HG02970 (cell line): Measurements from ENCODE around the gene CENPM.

Source experiments
- ATAC-seq: cut with Tn5 transposase; IDR thresholded peaks from one replicate; pipeline ENCODE4 v1.9.1; 2021; ENCODE audit warnings: mild to moderate bottlenecking, moderate library complexity, moderate number of reproducible peaks; ENCODE audit not compliant: unreplicated experiment, low FRiP score

CENPM gene

DNA sequence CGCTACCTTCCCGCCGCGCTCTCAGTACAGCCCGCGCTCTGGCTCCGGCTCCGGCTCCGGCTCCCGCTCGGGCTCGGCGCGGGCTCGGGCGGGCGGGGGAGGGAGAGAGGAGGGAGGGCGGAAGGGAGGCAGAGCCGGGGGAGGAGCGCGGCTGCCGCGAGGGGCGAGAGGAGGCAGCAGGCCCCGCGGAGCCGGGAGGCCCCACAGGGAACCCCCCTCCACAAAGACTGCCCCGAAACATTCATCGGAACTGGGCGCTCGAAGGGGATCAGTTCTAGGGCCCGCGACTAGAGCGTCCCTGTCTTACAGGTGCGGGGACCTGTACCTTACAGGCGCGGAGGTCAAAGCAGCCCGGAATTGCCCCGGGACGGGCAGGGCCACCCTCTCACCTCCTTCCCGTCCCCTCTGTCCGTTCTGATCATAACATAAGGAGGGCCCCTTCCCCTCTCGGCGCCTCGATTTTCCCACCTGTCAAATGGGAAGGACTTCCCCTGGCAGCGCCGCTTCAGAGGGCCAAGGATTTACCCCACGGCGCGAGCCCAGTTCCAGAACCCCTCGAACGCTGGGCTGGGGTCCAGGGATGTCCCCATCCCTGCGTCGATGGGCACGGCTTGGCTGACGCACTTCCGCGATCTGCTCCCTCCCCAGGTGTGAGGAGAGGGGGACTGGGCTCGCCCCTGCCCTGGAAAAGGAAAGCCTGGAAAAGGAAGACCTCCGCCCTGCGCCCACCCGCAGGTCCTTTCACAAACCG, 31.7 kb downstream of the CENPM start, which contains the start of gene SHISA8:
Gene SHISA8 (minus strand): TSS at position 40 of the 751 bp plus-strand sequence. CDS start 407 bp downstream, outside the sequence.
- ATAC-seq, result no peak

DNA sequence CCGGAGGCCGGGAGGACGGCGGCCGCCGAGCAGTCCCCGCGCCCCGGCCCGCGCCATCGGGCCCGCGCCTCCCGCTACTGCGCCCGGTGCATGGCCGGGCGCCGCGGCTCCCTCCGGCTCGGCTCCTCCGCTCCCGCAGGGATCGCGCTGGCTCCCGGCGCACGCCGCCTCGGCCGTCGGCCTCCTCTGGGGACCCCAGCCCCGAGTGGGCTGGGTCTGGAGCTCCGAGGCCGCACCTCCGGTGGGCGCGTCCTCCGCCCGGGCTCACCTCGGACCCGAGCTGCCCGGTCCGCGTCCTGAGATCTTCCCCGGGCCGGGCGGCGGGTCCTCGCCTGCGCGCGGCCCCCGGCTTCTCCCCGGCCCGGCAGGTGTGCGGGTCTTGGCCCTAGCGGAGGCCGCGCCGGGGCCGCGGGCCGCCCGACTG, 32.3 kb downstream of the CENPM start:
- no peak for ATAC-seq

DNA sequence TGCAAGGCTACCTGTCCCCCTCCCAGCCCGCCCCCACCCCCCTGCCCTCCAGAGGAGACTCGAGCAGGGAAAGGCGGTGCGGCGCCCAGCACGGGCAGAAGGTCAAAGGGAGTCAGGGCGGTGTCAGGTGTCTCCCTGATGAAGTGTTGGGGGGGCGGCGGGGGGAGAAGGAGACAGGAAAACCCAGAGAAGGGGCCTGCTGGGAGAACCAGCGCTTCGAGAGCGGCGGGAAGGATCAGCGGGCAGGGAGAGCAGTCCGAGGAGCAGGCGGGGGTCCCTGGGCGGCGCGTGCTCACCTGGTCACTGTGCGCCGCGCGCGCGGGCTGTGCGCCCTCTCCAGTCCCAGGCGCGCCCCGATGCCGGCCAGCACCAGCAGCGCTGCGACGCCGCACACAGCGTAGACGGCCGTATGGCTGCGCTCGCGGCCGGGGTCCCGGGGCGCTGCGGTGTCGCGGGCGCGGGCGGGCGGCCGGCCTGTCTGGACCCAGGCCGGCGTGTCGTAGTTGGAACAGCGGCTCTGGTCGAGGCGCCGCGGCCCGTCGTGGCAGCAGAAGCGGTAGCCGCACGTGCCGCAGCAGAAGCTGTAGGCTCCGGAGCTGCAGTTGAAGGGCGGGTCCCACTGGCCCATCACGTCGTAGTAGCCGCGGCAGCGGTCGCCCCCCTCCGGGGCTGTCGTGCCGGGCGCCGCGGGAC, 33.0 kb downstream of the CENPM start:
- ATAC-seq, result no peak

DNA sequence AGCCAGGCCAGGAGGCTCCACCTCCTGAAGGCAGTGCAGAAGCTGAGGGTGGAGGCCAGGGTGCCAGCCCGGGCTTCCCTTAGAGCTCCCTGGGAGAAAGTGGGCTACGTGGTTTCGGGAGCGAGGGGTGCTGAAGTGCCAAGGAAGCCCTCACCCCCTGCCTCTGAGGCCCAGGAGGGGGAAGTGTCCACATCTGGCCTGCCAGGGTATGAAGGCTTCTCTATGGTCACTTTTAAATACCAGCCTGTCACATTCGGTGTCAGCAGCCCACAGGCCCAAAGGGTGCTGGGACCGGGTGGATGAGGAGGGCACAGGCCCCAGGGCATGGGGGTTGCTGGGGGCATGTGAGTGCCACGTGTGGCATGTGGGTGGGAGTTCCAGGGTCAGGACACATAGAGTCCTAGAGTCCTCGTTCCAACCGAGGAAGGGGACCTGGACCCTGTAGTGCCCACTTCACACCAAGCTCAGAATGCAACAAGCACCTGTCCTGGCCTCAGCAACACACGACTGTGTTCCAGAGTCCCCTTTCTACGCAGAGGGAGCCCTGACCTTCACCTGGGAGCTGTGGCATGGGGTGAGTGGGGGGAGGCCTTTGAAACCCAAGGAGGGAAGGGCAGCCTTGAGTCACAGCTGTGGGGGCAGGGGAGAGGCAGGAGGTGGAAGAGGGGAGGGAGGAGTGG, 33.8 kb downstream of the CENPM start:
- no peak for ATAC-seq

DNA sequence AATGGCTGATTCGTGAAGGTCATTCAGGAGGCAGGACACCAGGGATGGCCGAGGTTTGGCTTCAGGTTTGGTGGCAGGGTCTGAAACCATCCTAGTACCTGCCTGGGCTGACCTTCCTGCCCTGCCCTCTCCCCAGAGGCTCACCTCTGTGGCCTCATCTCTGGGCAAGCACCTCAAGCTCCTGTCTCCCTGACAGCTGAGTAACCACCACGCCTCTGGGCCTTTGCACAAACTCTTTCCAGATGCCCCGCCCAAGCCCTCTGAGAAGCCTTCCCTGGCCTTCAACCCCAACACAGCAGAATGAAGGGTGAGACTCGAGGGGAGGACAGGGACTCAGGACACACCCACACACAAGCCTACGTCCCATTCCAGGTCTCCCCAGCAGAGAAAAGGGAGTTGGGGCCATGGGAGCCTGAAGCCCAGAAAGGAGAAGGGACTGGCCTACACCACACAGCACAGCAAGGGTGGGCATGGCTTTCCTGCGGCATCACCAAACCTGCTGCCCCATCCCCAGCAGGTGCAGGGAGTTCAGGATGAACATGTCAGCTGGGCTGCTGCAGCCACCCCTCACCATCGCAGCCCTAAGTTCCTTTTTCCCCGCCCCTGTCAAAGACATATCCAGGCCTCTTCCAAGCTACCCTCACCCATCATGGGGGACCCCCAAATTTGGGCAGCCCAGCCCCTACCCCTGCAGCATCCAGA, 34.5 kb downstream of the CENPM start:
- no peak for ATAC-seq

DNA sequence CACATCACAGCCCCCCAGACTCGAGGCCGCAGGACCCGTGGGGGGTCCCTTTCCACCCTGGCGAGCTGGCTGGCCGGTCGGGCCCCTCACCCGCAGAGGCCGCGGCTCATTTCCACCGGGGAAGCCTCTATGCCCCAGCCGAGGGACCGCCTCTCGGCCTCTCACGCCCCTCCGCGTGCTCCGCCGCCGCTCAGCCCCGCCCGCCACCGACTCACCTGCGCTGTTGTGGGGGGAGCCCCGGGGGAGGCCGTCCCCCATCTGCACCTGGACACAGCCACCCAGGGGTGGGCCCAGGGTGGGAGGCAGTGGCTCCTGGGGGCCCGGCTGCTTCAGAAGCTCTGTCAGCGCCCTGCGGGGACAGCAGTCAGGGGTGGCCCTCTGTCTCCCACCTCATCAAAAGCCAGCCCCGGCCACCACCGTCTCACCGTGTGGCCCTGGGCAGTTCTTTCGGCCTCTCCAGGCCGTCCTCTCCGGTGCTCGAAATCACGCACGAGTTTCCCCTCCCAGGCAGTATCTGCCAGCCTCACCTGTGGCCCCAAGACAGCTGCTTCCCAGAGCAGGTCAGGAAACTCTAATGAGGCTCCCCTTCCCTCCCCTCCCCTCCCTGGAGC, 35.8 kb downstream of the CENPM start:
- no peak for ATAC-seq

DNA sequence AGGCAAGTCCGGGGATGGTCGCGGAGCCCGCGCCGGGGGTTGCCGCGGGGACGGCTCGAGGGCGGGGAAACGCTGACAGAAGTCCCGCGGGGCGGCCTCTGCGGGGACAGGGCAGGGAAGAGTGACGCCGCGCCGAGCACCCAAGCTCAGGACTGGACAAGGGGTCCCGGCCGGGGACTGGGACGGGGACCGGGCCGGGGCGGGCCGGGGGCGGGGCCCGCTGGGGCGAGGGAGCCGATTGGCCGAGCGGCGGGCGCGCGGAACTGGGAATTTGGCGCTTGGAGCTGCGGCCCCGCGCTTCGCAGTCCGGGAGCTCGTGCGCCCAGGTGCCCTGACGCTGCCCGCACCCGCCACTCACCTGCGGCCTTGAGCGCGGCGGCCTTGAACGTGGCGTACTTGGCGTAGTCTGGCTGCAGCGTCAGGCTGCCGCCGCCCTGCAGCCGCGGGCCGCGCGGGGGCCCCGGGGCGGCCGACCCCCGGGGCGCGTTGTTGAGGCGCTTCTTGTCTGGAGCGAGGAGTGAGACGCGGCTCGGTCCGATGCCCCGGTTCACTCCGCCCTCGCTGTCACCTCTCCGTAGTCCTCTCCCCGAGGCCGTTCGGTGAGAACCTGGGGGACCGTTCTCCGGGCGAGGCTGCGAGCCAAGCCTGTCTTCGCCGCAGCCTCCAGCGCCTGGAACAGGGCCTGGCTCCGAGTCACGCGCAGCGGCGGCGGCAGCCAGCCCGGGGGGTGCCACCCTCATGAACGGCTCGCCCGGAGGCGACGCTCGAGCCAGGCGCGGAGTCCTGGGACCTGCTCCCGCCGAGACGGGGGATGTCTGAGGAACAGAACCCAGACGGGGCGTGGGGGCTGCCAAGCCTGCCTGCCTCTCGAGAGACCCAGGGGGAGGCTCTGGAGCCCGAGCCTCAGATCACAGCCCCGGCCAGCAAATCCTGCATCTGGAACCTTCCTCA, 36.6 kb downstream of the CENPM start:
- ATAC-seq, result no peak

DNA sequence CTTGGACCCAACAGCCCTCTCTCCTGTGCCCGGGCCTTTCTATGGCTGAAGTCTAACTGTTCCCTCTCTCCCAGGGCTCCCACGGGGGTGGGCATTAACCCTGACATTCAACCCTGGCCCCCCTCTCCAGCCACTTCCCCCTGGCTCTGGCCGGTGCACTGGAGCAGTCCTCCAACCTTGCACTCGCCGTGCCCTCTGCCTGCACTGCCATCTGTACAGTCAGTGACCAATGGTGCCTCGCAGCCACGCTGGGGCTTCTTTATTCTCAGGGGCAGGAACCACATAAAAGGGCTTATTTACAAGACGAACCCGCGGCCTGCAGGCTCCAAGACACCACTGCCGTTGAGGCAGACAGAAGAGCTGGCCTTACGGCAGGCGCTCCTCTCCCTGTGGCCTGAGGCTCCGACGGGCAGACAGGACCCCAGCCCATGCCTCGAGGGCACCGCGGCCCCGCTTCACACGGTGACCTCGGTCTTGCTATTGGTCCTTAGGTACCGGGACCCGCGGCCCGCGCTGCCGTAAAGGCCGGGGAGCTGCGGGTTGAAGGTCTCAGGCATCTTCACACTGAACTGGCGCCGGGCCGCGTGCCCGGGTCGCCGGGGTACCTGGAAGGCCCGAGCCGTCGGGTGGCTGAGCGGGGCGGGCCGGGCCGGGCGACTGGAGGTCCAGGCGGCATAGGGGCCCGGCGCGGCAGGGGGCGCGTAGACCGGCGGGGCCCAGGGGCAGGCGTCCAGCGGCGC, 37.5 kb downstream of the CENPM start:
- ATAC-seq, result no peak

DNA sequence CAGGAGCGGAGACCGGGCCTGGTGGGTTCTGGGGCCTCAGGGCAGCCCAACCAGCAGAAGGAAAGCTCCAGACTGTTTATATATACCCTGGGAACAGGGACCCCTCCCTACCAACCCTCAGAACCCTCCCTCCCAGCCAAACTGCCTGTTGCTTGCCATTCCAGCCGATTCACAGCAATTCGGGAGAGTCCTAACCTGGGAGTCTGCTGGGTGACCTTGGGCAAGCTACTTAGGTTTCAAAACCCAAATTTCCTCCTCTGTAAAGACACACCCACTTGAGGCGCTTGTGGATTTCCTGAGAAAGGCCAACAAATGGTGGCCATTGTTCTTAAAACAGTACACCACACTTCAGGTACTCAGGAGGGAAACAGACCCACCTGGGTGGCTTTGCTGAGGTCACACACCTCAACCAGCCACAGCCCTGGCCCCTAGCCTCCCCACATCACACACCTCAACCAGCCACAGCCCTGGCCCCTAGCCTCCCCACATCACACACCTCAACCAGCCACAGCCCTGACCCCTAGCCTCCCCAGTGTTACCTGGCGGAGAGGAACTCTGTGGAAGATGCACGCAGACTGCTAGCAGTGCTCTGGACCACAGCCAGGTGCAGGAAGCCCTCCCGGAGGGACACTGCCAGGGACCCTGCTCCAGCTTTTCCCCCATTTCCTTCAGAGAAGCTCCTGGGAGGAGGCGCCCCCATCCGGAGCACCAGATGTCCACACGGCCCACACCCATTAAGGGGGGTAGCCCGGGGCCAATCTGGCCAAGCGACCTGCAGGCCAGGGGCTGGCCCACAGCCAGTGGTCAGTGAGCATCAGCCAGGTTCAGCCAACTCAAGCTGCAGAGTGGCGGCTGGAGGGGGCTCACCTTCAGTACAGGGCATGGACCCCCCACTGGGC, 38.3 kb downstream of the CENPM start:
- ATAC-seq, result no peak

DNA sequence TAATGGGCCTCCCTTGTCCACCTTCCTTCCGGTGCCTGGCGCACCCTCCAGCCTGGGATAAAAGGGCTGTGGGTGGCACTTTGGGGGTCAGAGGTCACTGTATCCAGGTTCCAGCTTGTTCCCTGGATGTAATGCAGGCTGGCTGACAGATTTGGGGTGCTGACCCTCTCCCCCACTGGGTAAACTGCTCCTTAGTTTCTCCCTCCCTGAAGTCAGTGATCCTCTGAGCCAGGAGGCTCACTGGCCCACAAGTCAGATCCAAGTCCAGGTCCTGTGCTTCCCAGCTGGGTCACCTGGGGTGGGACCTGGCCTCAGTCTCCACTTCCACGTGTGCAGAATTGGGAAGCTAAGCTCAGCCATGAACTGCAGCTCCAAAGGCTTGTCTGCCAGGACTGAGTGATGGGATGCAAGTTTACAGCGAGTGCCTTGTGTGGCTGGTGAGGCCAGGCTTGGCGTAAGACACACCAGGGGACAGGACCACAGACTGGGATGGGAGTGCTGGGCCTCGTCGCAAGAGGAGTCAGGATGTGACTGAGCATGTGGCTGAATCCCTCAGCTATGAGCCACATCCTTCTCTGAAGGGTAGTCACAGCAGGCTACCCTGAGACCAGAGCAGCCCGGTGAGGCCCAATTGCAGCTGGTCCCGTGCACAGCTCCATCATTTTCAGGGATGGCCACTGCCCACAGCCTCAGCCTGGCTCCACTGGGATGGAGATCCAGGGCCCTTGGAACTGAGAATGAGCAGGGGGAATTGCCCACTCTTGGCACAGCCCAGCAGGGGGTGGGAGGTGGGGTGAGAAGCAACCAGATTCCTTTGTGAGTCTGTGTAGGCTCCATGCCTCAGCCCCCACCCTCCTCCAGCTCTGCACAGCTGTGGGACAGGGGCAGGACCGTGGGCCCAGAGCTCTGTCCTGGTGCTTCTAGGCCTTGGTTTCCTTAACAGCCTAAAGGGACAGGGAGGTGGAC, 39.2 kb downstream of the CENPM start:
- ATAC-seq, result no peak

DNA sequence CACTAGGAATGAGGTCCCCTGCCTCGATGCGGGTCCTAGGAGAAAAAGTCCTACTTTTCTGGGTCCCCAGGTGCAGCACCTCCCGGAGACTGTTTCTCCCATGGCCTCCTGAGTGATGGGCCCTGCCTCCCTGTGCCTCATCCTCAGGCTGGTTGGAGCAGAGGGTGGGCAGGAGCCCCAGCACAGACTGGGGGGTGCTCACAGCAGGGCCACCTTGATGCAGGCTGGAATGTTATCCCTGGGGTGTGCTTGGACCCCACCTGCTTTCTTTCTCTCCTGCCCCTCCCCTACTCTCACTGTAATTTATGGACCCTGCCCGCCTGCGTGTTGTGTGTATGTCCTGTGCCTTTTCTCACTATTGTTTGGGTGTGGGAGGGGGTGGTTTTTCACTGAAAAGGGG, 40.1 kb downstream of the CENPM start:
- no peak for ATAC-seq

DNA sequence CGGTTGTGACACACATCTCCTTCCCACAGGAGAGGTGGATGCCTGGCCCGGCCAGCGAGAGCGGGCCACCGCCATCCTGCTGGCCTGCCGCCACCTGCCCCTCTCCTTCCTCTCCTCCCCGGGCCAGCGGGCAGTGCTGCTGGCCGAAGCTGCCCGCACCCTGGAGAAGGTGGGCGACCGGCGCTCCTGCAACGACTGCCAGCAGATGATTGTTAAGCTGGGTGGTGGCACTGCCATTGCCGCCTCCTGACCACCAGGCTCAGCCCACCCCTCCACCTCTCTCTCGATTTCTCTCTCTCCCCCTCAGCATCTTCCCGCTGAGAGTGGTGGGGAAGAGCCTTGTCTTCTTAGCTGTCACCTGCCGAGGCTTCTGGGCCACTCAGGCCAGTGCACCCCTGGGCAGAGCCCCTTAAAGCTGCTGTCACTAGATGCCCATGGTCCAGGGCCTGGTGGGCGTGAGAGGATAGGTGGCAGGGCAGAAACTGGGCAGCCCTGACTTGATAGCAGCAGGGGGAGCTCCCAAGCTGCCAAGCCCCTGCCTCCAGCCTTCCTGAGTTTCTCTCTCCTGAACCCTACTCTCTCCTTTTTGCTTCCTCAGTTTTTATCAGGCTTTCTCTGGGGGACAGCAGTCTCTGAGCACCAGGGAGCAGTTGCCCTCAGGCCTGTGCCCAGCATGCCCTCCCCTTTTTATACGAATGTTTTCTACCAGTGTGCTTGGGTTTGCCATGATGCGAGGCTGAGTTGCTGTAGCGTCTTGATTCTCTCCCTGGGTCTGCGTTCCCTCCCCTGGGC, 41.3 kb downstream of the CENPM start:
- no peak for ATAC-seq

DNA sequence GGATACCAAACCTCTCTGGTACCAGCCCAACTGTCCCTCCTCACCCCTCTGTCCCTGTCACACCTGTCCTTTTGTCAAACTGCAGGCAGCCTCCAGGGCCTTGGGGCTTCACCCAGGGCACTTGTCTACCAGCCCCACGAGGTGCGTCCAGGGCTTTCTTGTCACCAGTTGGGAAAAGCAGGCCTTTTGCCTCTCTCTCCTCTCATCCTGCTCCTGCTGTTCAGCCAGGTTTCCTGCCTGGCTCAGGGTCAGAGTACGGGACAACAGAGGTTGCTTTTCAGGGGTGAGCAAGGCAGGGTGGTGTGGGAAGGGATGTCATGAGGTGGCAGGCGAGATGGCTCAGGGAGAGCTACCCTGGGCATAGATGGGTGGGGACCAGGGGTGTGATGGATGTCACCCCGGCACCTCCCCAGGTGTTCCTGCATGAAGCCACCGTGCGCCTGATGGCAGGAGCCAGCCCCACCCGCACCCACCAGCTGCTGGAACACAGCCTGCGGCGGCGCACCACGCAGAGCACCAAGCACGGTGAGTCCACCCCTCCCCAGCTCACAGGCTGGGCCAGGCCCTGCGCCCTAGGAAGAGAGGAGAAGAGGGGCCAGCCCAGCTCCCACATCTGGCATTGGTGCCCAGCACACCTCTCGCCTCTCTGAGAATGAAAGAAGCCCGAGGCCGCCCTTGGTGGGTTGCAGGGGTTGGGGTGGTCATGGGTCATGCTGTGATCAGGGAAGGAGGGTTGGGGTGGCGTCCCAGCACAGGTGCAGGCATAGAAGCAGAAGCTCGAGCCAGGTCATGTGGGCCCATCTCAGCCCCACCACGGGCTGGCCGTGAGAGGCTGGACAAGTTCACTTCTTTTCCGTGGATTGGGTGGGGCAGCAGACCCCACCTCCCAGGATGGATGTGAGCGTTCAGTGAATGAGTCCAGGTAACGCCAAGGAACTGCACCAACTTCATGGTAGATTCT, 42.2 kb downstream of the CENPM start:
- no peak for ATAC-seq

DNA sequence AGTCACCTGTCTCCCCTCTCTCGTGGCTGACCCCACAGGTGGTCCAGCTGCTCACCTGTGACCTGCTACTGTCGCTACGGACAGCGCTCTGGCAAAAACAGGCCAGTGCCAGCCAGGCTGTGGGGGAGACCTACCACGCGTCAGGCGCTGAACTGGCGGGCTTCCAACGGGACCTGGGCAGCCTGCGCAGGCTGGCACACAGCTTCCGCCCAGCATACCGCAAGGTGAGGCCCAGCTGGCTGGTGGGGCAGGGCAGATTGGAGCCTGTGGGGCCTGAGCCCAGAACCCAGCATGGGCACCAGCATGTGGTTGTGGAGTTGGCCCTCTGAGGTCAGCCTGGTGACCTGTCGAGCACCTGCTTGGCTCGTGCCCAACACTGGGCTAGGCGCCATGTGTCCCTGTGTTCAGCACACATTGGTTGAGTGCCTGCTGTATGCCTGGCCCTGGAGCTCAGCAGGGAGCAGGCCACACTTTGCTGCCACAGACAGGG, 44.0 kb downstream of the CENPM start:
- no peak for ATAC-seq
